HCT116 (cell line): Measurements from ENCODE around the gene BORCS8. TPM values are rescaled to one million over a fixed set of nuclear protein-coding genes. Genes with fewer than 3 reads are reported as not detected.

ENCODE experiments used
- ATAC-seq: fragments of 200-7000 bp; cut with Tn5 transposase; 2 replicates; pipeline ENCODE4 v1.9.1; 2020; ENCODE audit warnings: mild to moderate bottlenecking, moderate library complexity
- BruUV-seq: library from RNA; stranded (reverse); fragments of 400-500 nt; replicated peaks from 2 replicates; lab custom pipeline; 2021; lab: Mats Ljungman, UMichigan
- CTCF ChIA-PET: fragments of 300-600 bp; sonication (Branson Sonifier 250); formaldehyde crosslinking; loops from one replicate; lab custom pipeline; 2021; ENCODE audit warnings: antibody characterized with exemption; lab: Charles Lee
- POLR2A ChIA-PET: fragments of 300-600, 350-600 bp; sonication (Branson Sonifier 250); formaldehyde crosslinking; loops from one replicate; lab custom pipeline; 2021; ENCODE audit warnings: antibody characterized with exemption; lab: Charles Lee
- RAD21 ChIA-PET, 2 experiments: fragments of 300-600 bp; sonication (Branson Sonifier 250); formaldehyde crosslinking; loops; one replicate each; lab custom pipeline; 2023; ENCODE audit warnings: low total read pairs in 2 of 2; ENCODE audit not compliant: uncharacterized antibody in 2 of 2, unreplicated experiment in 2 of 2, low non-redundant PET in 1 of 2; lab: Charles Lee
- DNase-seq: peaks from one replicate; pipeline ENCODE4 v3.0.0-alpha.2; 2010; ENCODE audit warnings: low read depth, low spot score
- H2AFZ ChIP-seq: fragments of 200-600 bp; shearing (Covaris generic), sonication (generic); 2 replicates; pipeline ENCODE4 v1.6.1; 2017; ENCODE audit warnings: low read depth, mixed run types, mixed read lengths, antibody characterized with exemption, low read length; ENCODE audit not compliant: poor library complexity, severe bottlenecking
- H3K27ac ChIP-seq: 2 replicates; pipeline ENCODE4 v1.5.1; 2012; ENCODE audit warnings: low read depth, low read length
- H3K27me3 ChIP-seq: fragments of 200-600 bp; sonication (generic); 2 replicates; pipeline ENCODE4 v1.6.1; 2016; ENCODE audit warnings: mixed run types, low read length, mixed read lengths; ENCODE audit not compliant: insufficient read depth
- H3K36me3 ChIP-seq, 2 experiments: fragments of 200-500 bp in 1 of 2; fragments of 200-600 bp in 1 of 2; sonication (Bioruptor generic) in 1 of 2; sonication (generic) in 1 of 2; 2 replicates each; pipeline versions ENCODE4 v1.5.1 to v1.6.1; 2014 to 2016; ENCODE audit warnings: low read length in 2 of 2, inconsistent platforms in 1 of 2, mixed read lengths in 1 of 2, mixed run types in 1 of 2; ENCODE audit not compliant: insufficient read depth in 2 of 2, control insufficient read depth in 1 of 2
- H3K4me1 ChIP-seq, 2 experiments: fragments of 200-600 bp in 1 of 2; sonication (generic) in 1 of 2; 2 replicates each; pipeline versions ENCODE4 v1.5.1 to v1.6.1; 2012 to 2017; ENCODE audit warnings: low read length in 2 of 2, inconsistent platforms in 1 of 2, mild to moderate bottlenecking in 1 of 2, mixed read lengths in 1 of 2, mixed run types in 1 of 2, moderate library complexity in 1 of 2; ENCODE audit not compliant: insufficient read depth in 2 of 2, control insufficient read depth in 1 of 2
- H3K4me2 ChIP-seq: fragments of 200-600 bp; sonication (generic); 2 replicates; pipeline ENCODE4 v1.6.1; 2017; ENCODE audit warnings: mixed run types, low read length, mixed read lengths
- H3K4me3 ChIP-seq, 2 experiments: fragments of 200-600 bp in 1 of 2; sonication (generic) in 1 of 2; replicated peaks in 1 of 2; 2 replicates each; pipeline ENCODE4 v1.5.1; 2011 to 2016; ENCODE audit warnings: low read length in 2 of 2, control low read depth in 1 of 2, low read depth in 1 of 2, mild to moderate bottlenecking in 1 of 2, mixed read lengths in 1 of 2, mixed run types in 1 of 2
- H3K79me2 ChIP-seq: fragments of 200-600 bp; sonication (generic); 2 replicates; pipeline ENCODE4 v1.6.1; 2017; ENCODE audit warnings: mild to moderate bottlenecking, mixed run types, low read length, moderate library complexity, mixed read lengths; ENCODE audit not compliant: insufficient read depth
- H3K9ac ChIP-seq: fragments of 200-600 bp; sonication (generic); 2 replicates; pipeline ENCODE4 v1.6.1; 2016; ENCODE audit warnings: low read length, mixed read lengths
- H3K9me2 ChIP-seq: fragments of 200-600 bp; sonication (generic), shearing (Covaris generic); 2 replicates; pipeline ENCODE4 v1.6.1; 2017; ENCODE audit warnings: mixed run types, mild to moderate bottlenecking, moderate library complexity; ENCODE audit not compliant: insufficient read depth
- H3K9me3 ChIP-seq, 2 experiments: fragments of 200-500 bp in 1 of 2; fragments of 200-600 bp in 1 of 2; sonication (Bioruptor generic) in 1 of 2; sonication (generic) in 1 of 2; 2 replicates each; pipeline ENCODE4 v1.6.1; 2014 to 2017; ENCODE audit warnings: low read length in 2 of 2, mixed read lengths in 2 of 2, inconsistent platforms in 1 of 2, low read depth in 1 of 2, mild to moderate bottlenecking in 1 of 2, mixed run types in 1 of 2, moderate library complexity in 1 of 2; ENCODE audit not compliant: control insufficient read depth in 1 of 2, insufficient read depth in 1 of 2
- H4K20me1 ChIP-seq: fragments of 200-600 bp; sonication (generic), shearing (Covaris generic); 2 replicates; pipeline ENCODE4 v1.6.1; 2017; ENCODE audit warnings: mixed run types, mild to moderate bottlenecking, moderate library complexity; ENCODE audit not compliant: insufficient read depth
- ELF1 ChIP-seq: IDR thresholded peaks from 2 replicates; pipeline ENCODE4 v1.6.1; 2012; ENCODE audit warnings: low read depth, borderline replicate concordance
- EZH2phosphoT487 ChIP-seq: fragments of 200-600 bp; IDR thresholded peaks from 2 replicates; pipeline ENCODE4 v1.6.1; 2018; ENCODE audit warnings: antibody characterized with exemption, borderline replicate concordance
- POLR2A ChIP-seq: IDR thresholded peaks from 2 replicates; pipeline ENCODE4 v1.7.0; 2011; ENCODE audit warnings: borderline replicate concordance; ENCODE audit not compliant: insufficient read depth, insufficient read length; ENCODE audit errors: extremely low read depth
- RAD21 ChIP-seq: IDR thresholded peaks from 2 replicates; pipeline ENCODE4 v1.6.1; 2012; ENCODE audit warnings: low read depth, mild to moderate bottlenecking
- SP1 ChIP-seq: IDR thresholded peaks from 2 replicates; pipeline ENCODE4 v1.6.1; 2012; ENCODE audit warnings: low read depth
- TCF7L2 ChIP-seq: IDR thresholded peaks from 2 replicates; pipeline ENCODE4 v1.7.0; 2011; ENCODE audit warnings: borderline replicate concordance, inconsistent platforms; ENCODE audit not compliant: insufficient read depth, insufficient read length; ENCODE audit errors: extremely low read depth
- ZFX ChIP-seq: fragments of 450-650 bp; IDR thresholded peaks from 2 replicates; pipeline ENCODE4 v1.6.1; 2017
- ZNF274 ChIP-seq: fragments of 200-500 bp; sonication (Bioruptor generic); IDR thresholded peaks from 2 replicates; pipeline ENCODE4 v1.6.1; 2014; ENCODE audit warnings: mild to moderate bottlenecking, low read depth, low read length, inconsistent platforms
- intact Hi-C: fragments of 100-400 bp; cut with micrococcal nuclease; formaldehyde crosslinking; loops from 2 replicates; pipeline ENCODE4 v1.10.0; 2022
- total RNA-seq: library from RNA; stranded (reverse); gene quantifications from one replicate; pipeline ENCODE4 v1.2.1, GENCODE V29; 2021; ENCODE audit not compliant: unreplicated experiment
- TF ChIP-seq, protein P1 (sequence below): IDR thresholded peaks from 2 replicates; pipeline ENCODE4 v1.6.1; 2011; ENCODE audit warnings: mild to moderate bottlenecking, low read length, moderate library complexity; ENCODE audit not compliant: insufficient replicate concordance; ENCODE audit errors: extremely low read depth
- TF ChIP-seq, protein P2 (sequence below), 3 experiments: fragments of 200-600 bp in 1 of 3; sonication (generic) in 1 of 3; IDR thresholded peaks in 2 of 3; conservative IDR thresholded peaks in 1 of 3; 2 replicates each; pipeline ENCODE4 v1.5.1; 2012 to 2017; ENCODE audit warnings: low read depth in 2 of 3, low read length in 2 of 3, antibody characterized with exemption in 1 of 3, borderline replicate concordance in 1 of 3, control low read depth in 1 of 3, mild to moderate bottlenecking in 1 of 3, mixed read lengths in 1 of 3, mixed run types in 1 of 3, moderate library complexity in 1 of 3; ENCODE audit not compliant: insufficient read depth in 1 of 3

BORCS8 gene
- total RNA-seq, 1 experiment from 2014 or later, result 17.1 TPM

GRCh38 chr19:19133985-19134384 lies 58.0 kb downstream of the BORCS8 start:
- Histone ChIP-seq H3K9ac (no peak overlapping the region), H3K9me2 (no peaks in the 10 kb centered on the region), H4K20me1 (no peaks in the 10 kb centered on the region), H3K4me1 (peaks cover 13 to 23% of the 10 kb centered on the region in 2 experiments), H2AFZ (no peak overlapping the region), H3K4me2 (no peak overlapping the region), H3K27ac (no peak overlapping the region), H3K36me3 (no peaks in the 10 kb centered on the region; a peak in 1 of 4 replicates), H3K9me3 (no peaks in the 10 kb centered on the region), H3K4me3 (no peak overlapping the region), H3K79me2 (peaks cover 36% of the 10 kb centered on the region), H3K27me3 (no peaks in the 10 kb centered on the region)
- CTCF ChIA-PET, result no interaction called here
- DNase-seq, result no peak
- BruUV-seq, result no TSS peak
- RAD21 ChIA-PET, result no interaction called here
- TF ChIP-seq, protein P1, sequence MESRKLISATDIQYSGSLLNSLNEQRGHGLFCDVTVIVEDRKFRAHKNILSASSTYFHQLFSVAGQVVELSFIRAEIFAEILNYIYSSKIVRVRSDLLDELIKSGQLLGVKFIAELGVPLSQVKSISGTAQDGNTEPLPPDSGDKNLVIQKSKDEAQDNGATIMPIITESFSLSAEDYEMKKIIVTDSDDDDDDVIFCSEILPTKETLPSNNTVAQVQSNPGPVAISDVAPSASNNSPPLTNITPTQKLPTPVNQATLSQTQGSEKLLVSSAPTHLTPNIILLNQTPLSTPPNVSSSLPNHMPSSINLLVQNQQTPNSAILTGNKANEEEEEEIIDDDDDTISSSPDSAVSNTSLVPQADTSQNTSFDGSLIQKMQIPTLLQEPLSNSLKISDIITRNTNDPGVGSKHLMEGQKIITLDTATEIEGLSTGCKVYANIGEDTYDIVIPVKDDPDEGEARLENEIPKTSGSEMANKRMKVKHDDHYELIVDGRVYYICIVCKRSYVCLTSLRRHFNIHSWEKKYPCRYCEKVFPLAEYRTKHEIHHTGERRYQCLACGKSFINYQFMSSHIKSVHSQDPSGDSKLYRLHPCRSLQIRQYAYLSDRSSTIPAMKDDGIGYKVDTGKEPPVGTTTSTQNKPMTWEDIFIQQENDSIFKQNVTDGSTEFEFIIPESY, result no peak
- intact Hi-C loops, result no loop called here
- ATAC-seq, result no peak
- POLR2A ChIA-PET, result interaction anchor here (0.7 kb wide), 1 partner anchor 23 kb away, joined by 3 read pairs; no protein-coding TSS in a partner anchor

DNA sequence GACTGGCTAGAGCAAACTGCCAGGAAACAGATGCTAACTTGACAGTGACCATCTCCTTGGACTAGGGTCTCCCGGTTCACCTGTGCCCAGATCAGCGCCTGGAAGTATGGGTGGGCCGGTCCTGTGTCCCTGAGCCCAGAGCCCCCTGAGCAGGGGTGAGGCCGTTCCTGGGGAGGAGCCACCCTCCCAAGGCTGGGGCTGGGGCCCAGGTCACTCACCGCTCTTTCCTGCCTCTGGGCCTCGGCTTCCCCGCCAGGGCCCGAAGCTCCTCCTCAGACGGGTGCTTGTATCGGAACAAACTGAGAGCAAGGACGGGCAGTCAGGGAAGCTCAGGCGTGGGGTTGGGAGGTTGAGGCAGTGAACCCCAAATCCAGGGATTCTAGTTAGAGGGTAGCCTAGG lies 59.0 kb downstream of the BORCS8 start:
- Histone ChIP-seq H3K27me3 (no peaks in the 10 kb centered on the region), H2AFZ (no peak overlapping the region), H3K9me2 (no peaks in the 10 kb centered on the region), H3K9me3 (no peaks in the 10 kb centered on the region), H3K27ac (no peak overlapping the region), H3K36me3 (no peaks in the 10 kb centered on the region; a peak in 3 of 4 replicates), H3K79me2 (peaks cover 33% of the 10 kb centered on the region), H4K20me1 (no peaks in the 10 kb centered on the region), H3K4me2 (no peak overlapping the region), H3K4me1 (peaks cover 13 to 19% of the 10 kb centered on the region in 2 experiments), H3K9ac (no peak overlapping the region), H3K4me3 (no peak overlapping the region)
- intact Hi-C loops, result no loop called here
- no TSS peak for BruUV-seq
- ChIA-PET CTCF (no interaction called here), RAD21 (no interaction called here), POLR2A (no interaction called here)
- DNase-seq, result no peak
- ATAC-seq, result no peak
- TF ChIP-seq TCF7L2 (no peak), EZH2phosphoT487 (no peak), POLR2A (no peak), ZNF274 (no peak), SP1 (no peak), ZFX (no peak), RAD21 (no peak), ELF1 (no peak)
- TF ChIP-seq, protein P2, sequence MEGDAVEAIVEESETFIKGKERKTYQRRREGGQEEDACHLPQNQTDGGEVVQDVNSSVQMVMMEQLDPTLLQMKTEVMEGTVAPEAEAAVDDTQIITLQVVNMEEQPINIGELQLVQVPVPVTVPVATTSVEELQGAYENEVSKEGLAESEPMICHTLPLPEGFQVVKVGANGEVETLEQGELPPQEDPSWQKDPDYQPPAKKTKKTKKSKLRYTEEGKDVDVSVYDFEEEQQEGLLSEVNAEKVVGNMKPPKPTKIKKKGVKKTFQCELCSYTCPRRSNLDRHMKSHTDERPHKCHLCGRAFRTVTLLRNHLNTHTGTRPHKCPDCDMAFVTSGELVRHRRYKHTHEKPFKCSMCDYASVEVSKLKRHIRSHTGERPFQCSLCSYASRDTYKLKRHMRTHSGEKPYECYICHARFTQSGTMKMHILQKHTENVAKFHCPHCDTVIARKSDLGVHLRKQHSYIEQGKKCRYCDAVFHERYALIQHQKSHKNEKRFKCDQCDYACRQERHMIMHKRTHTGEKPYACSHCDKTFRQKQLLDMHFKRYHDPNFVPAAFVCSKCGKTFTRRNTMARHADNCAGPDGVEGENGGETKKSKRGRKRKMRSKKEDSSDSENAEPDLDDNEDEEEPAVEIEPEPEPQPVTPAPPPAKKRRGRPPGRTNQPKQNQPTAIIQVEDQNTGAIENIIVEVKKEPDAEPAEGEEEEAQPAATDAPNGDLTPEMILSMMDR (IDR thresholded peaks at IDR 0.05 in 2 of 3, conservative IDR thresholded peaks at IDR 0.05 in 1 of 3; ENCODE audit: borderline replicate concordance in 1 of 3, insufficient read depth in 1 of 3, low read depth in 2 of 3, low read length in 2 of 3), result no peak
